Measurements from ENCODE around the gene AKAP1.

The AKAP1 gene

GRCh38 chr17:57084802-57085447, at the start of gene AKAP1:
Gene AKAP1 (plus strand): TSS chr17:57085246. CDS start chr17:57105465, 20,219 bp downstream.
- peak; percentile 81 for DNase-seq

- DNase-seq: no peak
Measured at GRCh38 chr17:57035971-57036481, 49.0 kb upstream of the AKAP1 start.

- DNase-seq: no peak
Measured at GRCh38 chr17:57037411-57037810, 47.6 kb upstream of the AKAP1 start.

GRCh38 chr17:57038486-57038885, 46.6 kb upstream of the AKAP1 start:
- no peak for DNase-seq

- no peak for DNase-seq
Measured at GRCh38 chr17:57040571-57040970, 44.5 kb upstream of the AKAP1 start.

- DNase-seq: no peak
Measured at GRCh38 chr17:57043276-57043675, 41.8 kb upstream of the AKAP1 start.

- no peak for DNase-seq
Measured at GRCh38 chr17:57044976-57045867, 39.8 kb upstream of the AKAP1 start.

- no peak for DNase-seq
Measured at GRCh38 chr17:57045868-57046704, 39.0 kb upstream of the AKAP1 start.

- no peak for DNase-seq
Measured at GRCh38 chr17:57046749-57047148, 38.3 kb upstream of the AKAP1 start.

- DNase-seq: no peak
Measured at GRCh38 chr17:57048096-57048495, 37.0 kb upstream of the AKAP1 start.

GRCh38 chr17:57050306-57050705, 34.7 kb upstream of the AKAP1 start:
- no peak for DNase-seq

- no peak for DNase-seq
Measured at GRCh38 chr17:57051886-57052361, 33.1 kb upstream of the AKAP1 start.

GRCh38 chr17:57062865-57063264, 22.2 kb upstream of the AKAP1 start:
- no peak for DNase-seq

- no peak for DNase-seq
Measured at GRCh38 chr17:57067162-57067561, 17.9 kb upstream of the AKAP1 start.

GRCh38 chr17:57067781-57068180, 17.3 kb upstream of the AKAP1 start:
- no peak for DNase-seq

GRCh38 chr17:57068222-57068658, 16.8 kb upstream of the AKAP1 start:
- no peak for DNase-seq

GRCh38 chr17:57068707-57069106, 16.3 kb upstream of the AKAP1 start:
- no peak for DNase-seq

- DNase-seq: no peak
Measured at GRCh38 chr17:57071991-57072944, 12.8 kb upstream of the AKAP1 start.

GRCh38 chr17:57073626-57074025, 11.4 kb upstream of the AKAP1 start:
- DNase-seq: no peak

- no peak for DNase-seq
Measured at GRCh38 chr17:57075193-57075592, 9.9 kb upstream of the AKAP1 start.

GRCh38 chr17:57075785-57076184, 9.3 kb upstream of the AKAP1 start:
- no peak for DNase-seq

- no peak for DNase-seq
Measured at GRCh38 chr17:57077000-57077399, 8.0 kb upstream of the AKAP1 start.
